Left forelimb (tissue), 1 donor: ENCODE results near the gene FLRT1.

Source experiments
- DNase-seq: peaks from one replicate; pipeline ENCODE4 v3.0.0-alpha.2; 2018; ENCODE audit warnings: low spot score

FLRT1 gene

GRCh38 chr11:64007160-64007628, 28.5 kb upstream of the FLRT1 start:
- no peak for DNase-seq

DNA sequence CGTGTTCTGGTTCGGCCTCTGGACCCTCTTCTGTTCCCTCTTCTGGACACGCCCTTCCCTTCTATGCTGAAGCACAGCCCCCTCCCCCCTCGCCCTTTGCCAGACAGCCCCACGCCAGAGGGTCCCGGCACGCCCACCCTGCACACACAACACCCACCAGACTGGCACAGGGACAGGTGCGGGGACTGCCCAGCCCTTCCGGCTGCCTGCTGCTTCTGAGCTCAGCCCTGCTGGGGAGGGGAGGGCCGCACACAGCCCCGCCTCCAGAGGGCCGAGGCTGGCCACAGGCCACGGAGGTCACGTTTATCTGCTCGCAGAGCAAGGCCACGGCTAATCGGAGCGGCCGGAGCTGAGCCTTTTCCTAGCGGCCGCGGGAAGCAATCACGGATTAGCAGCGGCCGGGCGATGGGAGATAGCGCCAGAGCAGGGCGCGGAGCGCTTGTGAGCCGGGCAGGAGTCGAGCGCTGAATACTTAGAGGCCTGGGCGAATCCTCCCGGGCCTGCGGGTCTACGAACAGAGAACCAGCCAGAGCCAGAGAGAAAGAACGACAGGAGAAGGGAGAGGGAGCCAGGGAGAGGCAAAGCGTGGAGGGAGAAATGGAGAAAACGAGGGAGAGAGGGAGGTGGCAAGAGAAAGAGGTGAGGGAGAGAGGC, 28.0 kb upstream of the FLRT1 start:
- no peak for DNase-seq

DNA sequence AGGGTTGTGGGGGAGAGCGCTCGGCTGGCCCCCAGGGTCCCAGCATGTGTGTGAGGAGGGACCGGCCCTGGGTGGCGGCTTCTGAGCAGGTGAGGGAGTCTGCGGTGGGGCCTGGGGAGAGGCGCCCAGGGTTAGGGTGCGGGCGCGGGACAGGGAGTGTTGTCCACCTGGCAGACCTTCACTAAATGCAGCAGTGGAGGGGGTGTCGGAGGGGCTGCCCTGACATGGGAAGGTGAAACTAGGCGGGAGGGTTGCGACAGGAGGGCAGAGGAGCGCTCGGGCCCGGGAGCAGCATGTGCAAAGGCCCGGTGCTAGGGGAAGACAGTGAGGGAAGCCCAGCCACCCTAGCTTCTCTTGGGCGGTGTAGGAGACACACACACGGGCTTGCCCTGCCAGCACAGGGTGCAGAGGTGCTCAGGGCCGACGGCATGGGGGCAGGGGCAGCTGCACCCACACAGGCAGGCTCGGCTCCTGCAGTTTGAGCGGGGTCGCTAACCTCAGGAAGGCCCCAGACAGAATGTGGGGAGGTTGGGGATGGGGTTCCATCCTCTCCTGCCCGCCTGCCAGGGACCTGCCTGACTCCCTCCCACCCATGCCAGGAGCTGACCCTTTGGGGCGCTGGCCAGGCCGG, 27.3 kb upstream of the FLRT1 start:
- DNase-seq, result no peak

DNA sequence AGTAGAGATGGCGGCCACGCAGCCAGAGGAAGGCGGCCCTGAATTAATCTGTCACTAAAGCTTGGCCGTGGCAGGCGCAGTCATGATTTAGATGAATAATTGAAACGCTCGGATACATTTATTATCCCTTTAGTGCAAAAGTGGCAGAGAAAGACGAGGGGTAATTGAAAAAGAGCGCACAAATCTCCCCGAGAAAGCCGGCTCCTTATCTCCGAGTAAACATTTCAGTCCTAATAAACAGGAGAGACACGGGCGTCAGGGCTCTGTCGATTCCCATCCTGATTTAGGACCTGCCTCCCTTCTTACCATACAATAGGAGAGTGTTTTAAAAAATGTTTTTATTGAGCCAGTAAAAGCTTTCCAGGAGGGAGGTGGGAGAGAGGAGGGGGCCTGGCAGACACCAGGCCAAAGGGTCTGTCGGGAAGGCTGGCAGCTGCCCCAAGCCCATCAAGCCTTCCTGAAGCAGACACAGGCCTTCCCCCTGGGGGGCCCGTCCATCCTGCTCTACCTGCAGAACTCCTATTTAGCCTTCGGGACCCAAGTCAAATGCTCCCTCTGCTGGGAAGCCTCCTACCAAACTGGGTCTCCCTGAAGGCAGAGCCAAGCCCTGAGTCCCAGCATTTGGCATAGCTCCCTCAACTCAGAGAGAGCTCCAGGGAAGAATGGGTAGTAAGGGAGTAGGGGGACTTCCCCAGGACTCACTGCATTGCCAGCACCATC, 26.7 kb upstream of the FLRT1 start:
- DNase-seq, result no peak

DNA sequence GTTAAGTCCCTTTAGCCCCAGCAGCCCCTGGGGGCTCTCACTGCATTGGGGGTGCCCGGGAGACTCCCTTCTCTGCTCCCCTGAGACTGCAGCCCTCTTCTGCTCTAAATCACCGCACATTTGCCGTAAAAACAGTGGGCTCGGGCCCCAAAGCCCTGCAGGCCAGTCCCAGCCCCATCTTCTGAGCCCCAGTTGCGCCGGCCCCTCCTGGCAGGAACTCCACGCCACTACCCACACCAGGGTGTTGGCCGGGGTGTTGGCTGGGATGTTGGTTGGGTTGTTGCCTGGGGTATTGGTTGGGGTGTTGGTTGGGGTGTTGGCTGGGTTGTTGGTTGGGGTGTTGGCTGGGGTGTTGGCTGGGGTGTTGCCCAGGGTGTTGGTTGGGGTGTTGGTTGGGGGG, 26.0 kb upstream of the FLRT1 start:
- DNase-seq, result no peak

GRCh38 chr11:64010783-64011182, 24.9 kb upstream of the FLRT1 start:
- no peak for DNase-seq

DNA sequence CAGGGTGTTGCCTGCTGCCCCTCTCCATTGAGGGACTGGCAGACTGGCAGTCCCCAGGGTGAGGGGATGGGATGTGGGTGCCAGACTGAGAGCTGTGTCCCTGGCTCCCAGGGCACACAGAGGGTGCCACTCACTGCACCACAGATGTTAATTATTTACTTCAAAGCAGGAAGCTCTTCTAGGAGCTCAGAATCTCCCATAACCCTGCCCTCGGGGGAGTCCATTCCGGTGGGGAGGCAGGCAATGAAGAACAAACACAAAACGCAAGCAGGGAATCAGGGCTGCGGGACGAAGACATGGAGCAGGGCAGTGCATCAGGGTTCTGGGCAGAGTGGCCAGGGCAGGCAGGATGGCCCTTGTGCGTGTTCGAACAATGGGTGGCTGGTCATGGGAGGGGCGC, 24.4 kb upstream of the FLRT1 start:
- no peak for DNase-seq

- no peak for DNase-seq
Observed at GRCh38 chr11:64013141-64013896, 22.4 kb upstream of the FLRT1 start.

DNA sequence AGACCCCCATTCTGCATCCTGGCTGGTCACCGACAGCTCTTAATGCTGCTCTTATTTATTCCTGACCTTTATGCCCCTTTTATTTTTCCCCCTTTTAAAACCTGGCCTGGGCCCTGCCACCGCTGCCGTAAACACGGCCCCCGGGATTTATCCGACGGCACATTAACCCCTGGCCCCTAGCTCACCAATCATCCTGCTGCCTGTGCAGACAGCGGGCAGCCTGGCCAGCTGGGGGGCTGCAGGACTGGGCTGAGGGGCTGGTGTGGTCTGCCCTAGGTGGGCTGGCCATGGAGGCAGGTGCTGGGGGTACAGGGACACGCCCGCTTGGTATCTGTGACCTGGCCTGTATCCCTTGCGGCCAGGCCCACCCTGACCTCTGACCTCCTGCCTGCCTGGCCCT, 21.4 kb upstream of the FLRT1 start:
- DNase-seq, result no peak

DNA sequence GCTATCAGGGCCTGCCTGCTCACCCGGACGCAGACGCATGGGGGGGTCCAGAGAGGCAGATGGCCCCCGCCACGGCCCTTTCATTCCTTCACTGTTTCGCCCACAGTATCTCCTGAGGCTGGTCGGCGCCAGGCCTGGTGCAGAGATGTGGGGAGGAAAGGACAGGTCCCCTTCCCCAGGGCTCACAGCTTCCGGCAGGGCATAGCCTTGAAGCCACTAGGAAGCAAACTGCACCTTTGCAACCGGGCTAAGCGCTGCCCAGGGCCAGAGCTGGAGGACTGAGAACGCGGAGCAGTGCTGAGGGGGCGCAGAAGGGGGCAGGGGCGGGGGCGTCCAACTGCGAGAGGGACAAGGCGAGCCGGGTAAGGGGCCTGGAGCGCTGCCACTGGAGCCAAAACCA, 20.2 kb upstream of the FLRT1 start:
- DNase-seq, result no peak

GRCh38 chr11:64015935-64016845, 19.5 kb upstream of the FLRT1 start:
- no peak for DNase-seq

- no peak for DNase-seq
Observed at GRCh38 chr11:64017945-64018224, 17.8 kb upstream of the FLRT1 start.

DNA sequence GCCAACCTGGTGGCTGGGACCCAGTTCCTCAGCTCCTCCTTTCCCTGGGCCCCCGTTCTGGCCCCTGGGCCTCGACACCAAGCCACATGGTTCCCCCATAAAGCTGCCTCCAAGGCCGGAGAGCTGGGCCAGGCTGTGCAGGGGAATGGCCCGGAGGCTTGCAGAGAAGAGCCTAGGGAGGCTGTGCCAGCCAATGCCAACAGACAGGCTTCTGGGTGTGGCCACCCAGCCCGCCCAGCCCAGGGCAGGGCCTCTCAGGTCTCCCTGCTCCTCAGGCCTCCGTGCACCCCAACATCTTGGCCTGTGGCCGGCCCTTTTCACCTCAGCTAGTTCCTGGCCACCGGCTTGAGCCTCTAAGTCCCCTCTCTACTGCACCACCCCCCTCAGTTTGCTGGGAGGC, 17.4 kb upstream of the FLRT1 start:
- no peak for DNase-seq

DNA sequence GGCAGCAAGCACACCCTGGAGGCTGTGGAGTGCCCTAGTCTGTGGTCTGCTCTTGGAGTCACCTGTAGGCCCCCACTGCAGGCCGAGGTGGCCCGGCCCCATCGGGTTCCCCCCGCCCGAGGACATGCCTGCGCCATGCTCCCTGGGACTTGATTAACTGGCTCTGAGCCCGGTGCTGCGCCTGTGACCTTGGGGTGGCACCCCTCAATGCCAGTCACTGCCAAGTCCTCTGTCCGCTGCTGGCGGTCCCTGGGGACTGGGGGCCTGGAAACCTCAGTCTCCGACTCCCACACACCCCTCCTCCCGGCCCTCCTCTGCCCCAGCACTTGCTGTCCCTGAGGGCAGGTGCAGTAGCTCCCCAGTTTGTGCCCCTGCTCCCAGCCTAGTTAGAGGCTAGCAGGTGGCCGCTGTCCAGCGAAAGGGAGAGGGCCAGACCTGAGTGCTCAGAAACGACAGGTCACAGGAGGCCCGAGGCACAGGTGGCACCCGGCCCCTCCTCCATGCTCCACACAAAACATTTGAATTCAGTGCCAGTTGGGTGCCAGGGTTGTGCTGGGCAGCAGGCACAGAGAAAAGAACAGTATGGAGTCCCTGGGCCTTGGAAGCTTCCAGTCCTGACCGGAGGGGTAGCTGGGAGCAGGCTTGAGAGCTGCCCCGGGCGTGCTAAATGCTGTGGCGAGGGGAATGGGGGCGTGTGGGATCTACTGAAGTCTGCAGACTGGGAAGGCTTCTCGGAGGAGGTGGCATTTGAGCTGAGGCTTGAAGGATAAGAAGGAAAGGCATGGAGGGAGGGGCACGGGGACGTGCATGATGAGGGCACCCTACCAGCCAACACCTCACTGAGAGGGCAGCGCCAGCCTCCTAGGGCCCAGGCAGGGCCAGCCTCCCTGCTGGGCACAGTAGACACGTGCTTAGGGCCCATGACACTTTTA, 16.4 kb upstream of the FLRT1 start:
- DNase-seq, result no peak

DNA sequence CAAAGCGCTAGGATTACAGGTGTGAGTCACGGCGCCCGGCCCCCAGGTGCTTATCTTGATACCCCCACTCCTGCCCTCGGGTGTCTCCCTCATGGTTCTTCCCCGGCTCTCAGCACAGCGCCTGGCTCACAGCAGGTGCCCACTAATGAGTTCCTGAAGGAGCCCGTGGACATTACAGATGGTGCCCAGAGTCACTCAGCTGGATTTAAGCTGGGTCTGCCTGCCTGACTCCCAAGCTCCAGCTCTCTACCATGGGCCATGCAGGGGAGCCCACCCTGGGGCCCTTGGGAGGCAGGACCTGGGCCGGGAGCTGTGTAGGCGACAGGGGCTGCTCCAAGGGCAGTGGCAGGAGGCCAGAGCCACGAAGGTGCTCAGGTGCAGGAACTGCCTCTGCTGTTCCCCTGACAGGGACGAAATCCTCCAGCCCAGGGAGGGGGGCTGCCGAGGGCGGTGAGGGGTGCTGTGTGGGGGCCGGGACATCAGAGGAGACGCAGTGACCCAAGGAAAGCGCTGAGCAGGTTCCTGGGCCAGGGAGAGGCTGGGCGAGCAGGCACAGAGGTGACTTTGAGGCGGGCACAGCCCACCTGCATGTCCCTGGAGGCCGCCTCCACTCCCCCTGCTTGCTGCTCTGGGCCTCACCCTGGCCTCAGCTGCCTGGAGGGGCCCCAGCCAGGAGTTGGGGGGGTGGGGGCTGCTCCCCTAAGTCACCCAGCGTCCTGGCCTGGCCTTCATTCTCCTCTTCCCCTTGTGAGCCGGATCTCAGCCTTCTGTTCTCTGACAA, 14.6 kb upstream of the FLRT1 start:
- no peak for DNase-seq

GRCh38 chr11:64021757-64022093, 14.0 kb upstream of the FLRT1 start:
- DNase-seq, result no peak

DNA sequence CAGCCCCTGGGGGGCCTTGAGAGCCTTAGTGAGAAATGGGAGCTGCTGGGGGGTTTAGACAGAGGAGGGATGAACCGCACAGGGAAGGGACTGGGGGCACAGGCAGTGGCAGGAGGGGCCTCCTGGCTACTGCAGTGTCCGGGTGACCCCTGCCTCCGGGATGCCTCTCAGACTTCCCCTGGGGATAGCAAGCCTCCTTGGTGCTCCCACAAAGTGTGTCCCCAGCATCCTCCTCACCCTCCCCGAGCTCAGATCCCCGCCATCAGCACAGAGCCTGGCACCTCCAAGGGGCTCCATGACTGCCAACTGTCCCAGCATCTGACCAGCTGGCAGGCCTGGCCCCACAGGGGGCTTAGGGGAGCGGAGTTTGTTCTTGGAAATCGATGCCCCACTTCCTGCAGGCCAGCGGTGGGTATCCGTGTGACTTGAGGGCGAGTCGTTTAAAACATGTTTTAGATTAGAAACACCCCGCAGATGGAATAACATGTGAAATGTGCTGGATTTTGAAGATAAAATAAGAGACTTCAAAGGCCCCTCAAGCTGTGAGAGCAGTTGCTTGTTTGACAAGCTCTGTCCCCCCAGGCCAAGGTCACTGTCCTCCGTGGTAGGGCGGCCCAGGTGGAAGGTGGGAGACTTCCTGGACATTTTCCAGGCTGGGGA, 13.5 kb upstream of the FLRT1 start:
- DNase-seq, result no peak

DNA sequence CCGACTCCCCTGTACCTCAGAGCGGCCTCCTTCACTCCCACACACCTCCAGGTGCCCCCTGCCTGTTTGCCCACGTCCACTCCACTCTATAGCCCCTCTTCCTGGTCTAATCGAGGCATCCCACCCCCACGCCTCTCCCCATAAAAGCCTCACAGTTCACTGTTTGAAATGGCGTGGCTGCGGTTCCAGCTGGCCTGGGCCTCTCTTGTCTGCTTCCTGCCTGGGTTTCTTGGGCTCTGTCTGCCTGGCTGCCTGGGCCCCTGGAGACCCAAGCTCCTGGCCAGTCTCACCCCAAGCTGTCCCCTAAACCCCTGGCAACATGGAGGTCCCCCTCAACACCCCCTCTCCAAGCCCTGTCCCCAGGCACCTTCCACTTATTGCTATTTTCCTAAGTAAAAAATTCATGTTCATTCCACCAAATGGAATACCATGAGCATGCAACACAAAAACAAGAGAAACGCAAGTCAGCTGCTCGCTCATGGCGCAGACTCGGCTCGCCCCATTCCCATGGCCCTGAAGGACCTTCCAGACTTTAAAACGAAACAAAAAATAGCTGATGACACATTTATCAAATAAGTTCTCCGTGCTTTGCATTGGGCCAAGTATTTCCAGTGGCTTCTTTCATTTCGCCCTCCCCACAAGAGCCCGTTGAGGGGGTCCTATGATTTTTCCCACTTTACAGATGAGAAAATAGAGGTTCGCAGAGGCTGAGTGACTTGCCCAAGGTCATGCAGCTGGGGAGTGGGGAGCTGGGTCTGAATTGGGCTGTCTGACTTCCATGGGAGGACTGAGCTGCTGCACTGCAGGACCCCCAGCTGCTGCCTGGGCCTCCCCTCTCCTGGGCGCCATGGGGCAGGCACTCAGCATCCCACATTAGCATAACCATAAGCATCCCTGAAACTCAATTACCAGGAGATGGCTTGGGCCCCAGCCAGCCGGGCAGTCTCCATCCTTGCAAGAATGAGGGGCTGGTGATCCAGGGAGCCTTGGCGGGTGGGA, 11.7 kb upstream of the FLRT1 start:
- DNase-seq, result no peak
